Measurements from ENCODE around the gene CASP3. TPM values are rescaled to one million over a fixed set of nuclear protein-coding genes. Genes with fewer than 3 reads are reported as not detected.

CASP3 gene
- total RNA-seq, 1 experiment from 2014 or later = 107 TPM

DNA sequence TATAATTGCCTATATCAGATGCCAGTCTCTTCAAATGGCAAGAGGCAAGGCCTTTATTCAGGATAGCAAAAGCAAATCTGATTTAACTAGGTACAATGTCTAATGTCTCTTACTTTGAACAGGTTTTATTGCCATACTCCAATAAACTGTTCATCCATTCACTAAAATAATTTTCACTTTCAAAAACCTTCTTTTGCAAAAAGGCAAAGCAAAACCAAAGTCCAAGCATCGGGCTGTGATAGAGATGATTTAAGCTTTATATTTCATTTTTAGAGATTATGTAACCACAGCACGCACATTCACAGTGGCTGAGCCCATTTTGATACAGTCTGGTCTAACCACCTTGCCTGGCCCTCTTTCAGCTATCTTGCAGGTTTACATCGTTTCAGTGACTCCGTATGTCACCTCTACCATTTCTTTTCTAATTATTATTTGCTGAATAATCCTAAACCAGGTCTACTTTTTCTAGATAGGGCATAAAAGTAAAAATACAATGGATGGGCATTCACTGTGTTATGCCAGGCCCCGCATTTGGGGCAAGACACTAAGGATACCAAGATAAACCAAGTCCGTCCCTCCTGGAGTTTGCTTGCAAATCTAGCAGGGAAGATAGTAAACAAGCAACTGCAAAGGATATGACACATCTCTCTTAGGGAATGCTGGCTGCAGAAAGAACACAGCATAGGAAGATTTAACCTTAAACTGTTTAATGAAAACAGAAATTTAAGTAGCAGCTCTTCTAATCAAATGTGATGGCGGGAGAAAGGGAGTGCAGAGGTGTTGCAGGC is 1.8 kb downstream of the CASP3 start:
- Histone ChIP-seq H4K91ac (ENCODE audit: insufficient read length, low read depth, low read length) (no peak overlapping the region), H3K79me2 (ENCODE audit: insufficient read depth, low read length) (peaks cover 35% of the 10 kb centered on the region)
- TF ChIP-seq, protein P1, sequence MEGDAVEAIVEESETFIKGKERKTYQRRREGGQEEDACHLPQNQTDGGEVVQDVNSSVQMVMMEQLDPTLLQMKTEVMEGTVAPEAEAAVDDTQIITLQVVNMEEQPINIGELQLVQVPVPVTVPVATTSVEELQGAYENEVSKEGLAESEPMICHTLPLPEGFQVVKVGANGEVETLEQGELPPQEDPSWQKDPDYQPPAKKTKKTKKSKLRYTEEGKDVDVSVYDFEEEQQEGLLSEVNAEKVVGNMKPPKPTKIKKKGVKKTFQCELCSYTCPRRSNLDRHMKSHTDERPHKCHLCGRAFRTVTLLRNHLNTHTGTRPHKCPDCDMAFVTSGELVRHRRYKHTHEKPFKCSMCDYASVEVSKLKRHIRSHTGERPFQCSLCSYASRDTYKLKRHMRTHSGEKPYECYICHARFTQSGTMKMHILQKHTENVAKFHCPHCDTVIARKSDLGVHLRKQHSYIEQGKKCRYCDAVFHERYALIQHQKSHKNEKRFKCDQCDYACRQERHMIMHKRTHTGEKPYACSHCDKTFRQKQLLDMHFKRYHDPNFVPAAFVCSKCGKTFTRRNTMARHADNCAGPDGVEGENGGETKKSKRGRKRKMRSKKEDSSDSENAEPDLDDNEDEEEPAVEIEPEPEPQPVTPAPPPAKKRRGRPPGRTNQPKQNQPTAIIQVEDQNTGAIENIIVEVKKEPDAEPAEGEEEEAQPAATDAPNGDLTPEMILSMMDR (conservative IDR thresholded peaks at IDR 0.05) = no peak

More for the DNA sequence above, 1.8 kb downstream of the CASP3 start:
- Histone ChIP-seq H3K4me1 (ENCODE audit: insufficient read depth, low read length) (peaks cover 16% of the 10 kb centered on the region), H3K27me3 (ENCODE audit: insufficient read depth, low read length) (no peaks in the 10 kb centered on the region), H2AK5ac (ENCODE audit: insufficient read length, low read length) (no peak overlapping the region), H2AFZ (ENCODE audit: low read length) (no peak overlapping the region), H2BK120ac (ENCODE audit: low read depth, low read length, poor library complexity, severe bottlenecking) (no peak overlapping the region), H4K8ac (replicated peaks; ENCODE audit: insufficient read length, low read depth, low read length) (no peak overlapping the region), H3K56ac (ENCODE audit: insufficient read length, low read depth, low read length) (no peak overlapping the region), H3K4ac (ENCODE audit: low read depth, low read length) (no peak overlapping the region), H2BK20ac (ENCODE audit: low read depth, low read length, poor library complexity, severe bottlenecking) (no peak overlapping the region), H3K9me3 (ENCODE audit: control insufficient read depth, low read depth, low read length) (no peaks in the 10 kb centered on the region), H3K23me2 (ENCODE audit: insufficient read length, low read depth, low read length, poor library complexity, severe bottlenecking) (peaks cover 13% of the 10 kb centered on the region), H3K18ac (ENCODE audit: insufficient read length, low read depth, low read length) (no peak overlapping the region), H3K14ac (ENCODE audit: insufficient read depth, low read length) (no peak overlapping the region), H3K9ac (ENCODE audit: extremely low read depth, insufficient read length, low read length) (peak overlapping the region; percentile 65), H3K79me1 (ENCODE audit: insufficient read depth, low read depth, low read length, poor library complexity, severe bottlenecking) (no peaks in the 10 kb centered on the region), H4K20me1 (ENCODE audit: control insufficient read depth, insufficient read depth, insufficient read length) (no peaks in the 10 kb centered on the region), H3K23ac (ENCODE audit: insufficient read length, low read depth, low read length) (no peak overlapping the region), H3T11ph (ENCODE audit: low read length) (no peak overlapping the region), H2BK12ac (ENCODE audit: insufficient read length, low read depth, low read length) (no peak overlapping the region), H4K5ac (ENCODE audit: insufficient read length, low read depth, low read length) (no peak overlapping the region), H3K27ac (ENCODE audit: insufficient read length, low read depth, low read length) (no peak overlapping the region), H2BK15ac (ENCODE audit: low read depth, low read length) (no peak overlapping the region), H3K4me2 (ENCODE audit: insufficient read depth, insufficient read length, low read length) (peak overlapping the region; percentile 89), H2BK5ac (ENCODE audit: insufficient read length, low read length) (no peak overlapping the region)
- peak overlapping the region in 2 of 3 experiments; percentile 92 to 95; a peak in 3 of 7 replicates for H3K27ac Mint-ChIP-seq
- H3K9me3 Mint-ChIP-seq = no peaks in the 10 kb centered on the region
- no peaks in the 10 kb centered on the region for H3K27me3 Mint-ChIP-seq (ENCODE audit: low read depth)
- no CpG with 5 or more reads among the region's 7 CpGs for WGBS (ENCODE audit: extremely low coverage, insufficient read length, low lambda C conversion rate)
- H3K4me3 Mint-ChIP-seq = peak overlapping the region; percentile 83 to 87
- peaks cover 2 to 26% (median 14%) of the 10 kb centered on the region in 3 experiments; a peak in 5 of 7 replicates for H3K36me3 Mint-ChIP-seq (ENCODE audit: insufficient read depth in 1 of 3, low read depth in 3 of 3)
- H3K4me1 Mint-ChIP-seq = peaks cover 66 to 67% of the 10 kb centered on the region in 2 experiments
- DNase-seq = no peak

All from H9 (cell line).